Activated naive CD4-positive, alpha-beta T cell treated with anti-CD3 and anti-CD28 coated beads, Interleukin-2, amount 50 U/mL, for 24 hours (primary cell): Measurements from ENCODE around the gene EARS2.
"Not testable (repeated sequence)": the region's sequence is repeated elsewhere in the genome, so short reads cannot be mapped to it uniquely, and the experiment has no call there.

Source experiments
- H3K27ac Mint-ChIP-seq: one replicate; pipeline ENCODE4 v1.8.0; 2021; ENCODE audit warnings: mild to moderate bottlenecking, mixed read lengths
- H3K27me3 Mint-ChIP-seq: one replicate; pipeline ENCODE4 v1.8.0; 2021; ENCODE audit warnings: mixed read lengths
- H3K36me3 Mint-ChIP-seq: one replicate; pipeline ENCODE4 v1.8.0; 2021; ENCODE audit warnings: mixed read lengths
- H3K4me1 Mint-ChIP-seq: one replicate; pipeline ENCODE4 v1.8.0; 2021; ENCODE audit warnings: mixed read lengths
- H3K4me3 Mint-ChIP-seq: one replicate; pipeline ENCODE4 v1.8.0; 2021; ENCODE audit warnings: mild to moderate bottlenecking, mixed read lengths
- H3K9me3 Mint-ChIP-seq: one replicate; pipeline ENCODE4 v1.8.0; 2021; ENCODE audit warnings: mixed read lengths

EARS2 gene

GRCh38 chr16:23521037-23521743, 36.0 kb downstream of the EARS2 start:
- Mint-ChIP-seq H3K4me1 (peaks cover 5% of the 10 kb centered on the region), H3K27ac (no peak overlapping the region), H3K27me3 (no peaks in the 10 kb centered on the region), H3K36me3 (peaks cover 17% of the 10 kb centered on the region), H3K9me3 (no peaks in the 10 kb centered on the region), H3K4me3 (no peak overlapping the region)

GRCh38 chr16:23520500-23520899, 36.6 kb downstream of the EARS2 start:
- Mint-ChIP-seq H3K27ac (no peak overlapping the region), H3K4me3 (no peak overlapping the region), H3K9me3 (no peaks in the 10 kb centered on the region), H3K4me1 (peaks cover 9% of the 10 kb centered on the region), H3K36me3 (peaks cover 17% of the 10 kb centered on the region), H3K27me3 (no peaks in the 10 kb centered on the region)

- Mint-ChIP-seq H3K27ac (no peak overlapping the region), H3K4me1 (peaks cover 21% of the 10 kb centered on the region), H3K9me3 (no peaks in the 10 kb centered on the region), H3K27me3 (no peaks in the 10 kb centered on the region), H3K4me3 (no peak overlapping the region), H3K36me3 (peaks cover 11% of the 10 kb centered on the region)
Measured at GRCh38 chr16:23519282-23519681, 37.9 kb downstream of the EARS2 start.

- H3K4me1 Mint-ChIP-seq: peaks cover 21% of the 10 kb centered on the region
- peaks cover 6% of the 10 kb centered on the region for H3K36me3 Mint-ChIP-seq
- H3K27ac Mint-ChIP-seq: no peak overlapping the region
- no peaks in the 10 kb centered on the region for H3K9me3 Mint-ChIP-seq
- H3K27me3 Mint-ChIP-seq: no peaks in the 10 kb centered on the region
- no peak overlapping the region for H3K4me3 Mint-ChIP-seq
Measured at GRCh38 chr16:23518435-23518891, 38.7 kb downstream of the EARS2 start.

GRCh38 chr16:23516366-23517137, 40.6 kb downstream of the EARS2 start:
- Mint-ChIP-seq H3K9me3 (no peaks in the 10 kb centered on the region), H3K4me3 (no peak overlapping the region), H3K27ac (no peak overlapping the region), H3K27me3 (no peaks in the 10 kb centered on the region), H3K4me1 (peaks cover 21% of the 10 kb centered on the region), H3K36me3 (peaks cover 2% of the 10 kb centered on the region)

GRCh38 chr16:23515881-23516280, 41.3 kb downstream of the EARS2 start:
- peaks cover 21% of the 10 kb centered on the region for H3K4me1 Mint-ChIP-seq
- H3K27ac Mint-ChIP-seq: no peak overlapping the region
- no peaks in the 10 kb centered on the region for H3K9me3 Mint-ChIP-seq
- peaks cover 2% of the 10 kb centered on the region for H3K36me3 Mint-ChIP-seq
- peak overlapping the region; percentile 11 for H3K4me3 Mint-ChIP-seq
- H3K27me3 Mint-ChIP-seq: no peaks in the 10 kb centered on the region

- H3K27ac Mint-ChIP-seq: peak overlapping the region; percentile 6
- no peak overlapping the region for H3K4me3 Mint-ChIP-seq
- no peaks in the 10 kb centered on the region for H3K27me3 Mint-ChIP-seq
- no peaks in the 10 kb centered on the region for H3K9me3 Mint-ChIP-seq
- peaks cover 2% of the 10 kb centered on the region for H3K36me3 Mint-ChIP-seq
- peaks cover 25% of the 10 kb centered on the region for H3K4me1 Mint-ChIP-seq
Measured at GRCh38 chr16:23514381-23515152, 42.6 kb downstream of the EARS2 start.

- Mint-ChIP-seq H3K9me3 (no peaks in the 10 kb centered on the region), H3K4me3 (no peak overlapping the region), H3K27ac (peak overlapping the region; percentile 42), H3K4me1 (peaks cover 41% of the 10 kb centered on the region), H3K27me3 (no peaks in the 10 kb centered on the region), H3K36me3 (peaks cover 4% of the 10 kb centered on the region)
Measured at GRCh38 chr16:23512168-23512695, 44.9 kb downstream of the EARS2 start.

GRCh38 chr16:23511731-23512130, 45.4 kb downstream of the EARS2 start:
- peak overlapping the region; percentile 91 for H3K4me3 Mint-ChIP-seq
- no peaks in the 10 kb centered on the region for H3K9me3 Mint-ChIP-seq

GRCh38 chr16:23510915-23511270, 46.3 kb downstream of the EARS2 start:
- not testable (repeated sequence) for H3K36me3 Mint-ChIP-seq, H3K27ac Mint-ChIP-seq, H3K9me3 Mint-ChIP-seq, H3K27me3 Mint-ChIP-seq
- peak overlapping the region; percentile 91 for H3K4me3 Mint-ChIP-seq
- peaks cover 49% of the 10 kb centered on the region for H3K4me1 Mint-ChIP-seq

More at GRCh38 chr16:23511731-23512130, 45.4 kb downstream of the EARS2 start:
- peaks cover 45% of the 10 kb centered on the region for H3K4me1 Mint-ChIP-seq
- peaks cover 4% of the 10 kb centered on the region for H3K36me3 Mint-ChIP-seq
- H3K27me3 Mint-ChIP-seq: no peaks in the 10 kb centered on the region
- H3K27ac Mint-ChIP-seq: peak overlapping the region; percentile 42

- H3K27me3 Mint-ChIP-seq: no peaks in the 10 kb centered on the region
- peaks cover 49% of the 10 kb centered on the region for H3K4me1 Mint-ChIP-seq
- H3K4me3 Mint-ChIP-seq: peak within 1 kb of the TSS; percentile 91
- H3K36me3 Mint-ChIP-seq: peaks cover 4% of the 10 kb centered on the region
- peak within 1 kb of the TSS; percentile 86 for H3K27ac Mint-ChIP-seq
- no peaks in the 10 kb centered on the region for H3K9me3 Mint-ChIP-seq
Measured at GRCh38 chr16:23510164-23510914, 46.8 kb downstream of the EARS2 start, which contains the start of gene GGA2. GGA2 (minus strand) TSS chr16:23510494; CDS start chr16:23510411, 83 bp downstream.

- H3K27me3 Mint-ChIP-seq: no peaks in the 10 kb centered on the region
- H3K27ac Mint-ChIP-seq: peak overlapping the region; percentile 86
- no peaks in the 10 kb centered on the region for H3K9me3 Mint-ChIP-seq
- peak overlapping the region; percentile 89 for H3K4me3 Mint-ChIP-seq
- peaks cover 48% of the 10 kb centered on the region for H3K4me1 Mint-ChIP-seq
- H3K36me3 Mint-ChIP-seq: peaks cover 4% of the 10 kb centered on the region
Measured at GRCh38 chr16:23509782-23510163, 47.4 kb downstream of the EARS2 start.

- Mint-ChIP-seq H3K9me3 (no peaks in the 10 kb centered on the region), H3K36me3 (peaks cover 4% of the 10 kb centered on the region), H3K27me3 (no peaks in the 10 kb centered on the region), H3K4me1 (peaks cover 48% of the 10 kb centered on the region), H3K4me3 (peak overlapping the region; percentile 89), H3K27ac (peak overlapping the region; percentile 86)
Measured at GRCh38 chr16:23509441-23509754, 47.8 kb downstream of the EARS2 start.

GRCh38 chr16:23508589-23509440, 48.3 kb downstream of the EARS2 start:
- H3K36me3 Mint-ChIP-seq: peaks cover 4% of the 10 kb centered on the region
- peak overlapping the region; percentile 89 for H3K4me3 Mint-ChIP-seq
- peak overlapping the region; percentile 86 for H3K27ac Mint-ChIP-seq
- no peaks in the 10 kb centered on the region for H3K27me3 Mint-ChIP-seq
- H3K4me1 Mint-ChIP-seq: peaks cover 52% of the 10 kb centered on the region
- no peaks in the 10 kb centered on the region for H3K9me3 Mint-ChIP-seq
